Astrocyte of the hippocampus (primary cell): Measurements from ENCODE around the gene GADD45B.
"Not testable (repeated sequence)": the region's sequence is repeated elsewhere in the genome, so short reads cannot be mapped to it uniquely, and the experiment has no call there.

Experiments
- DNase-seq: peaks from one replicate; pipeline ENCODE4 v3.0.0; 2011; ENCODE audit warnings: low read depth, low spot score

Gene GADD45B

GRCh38 chr19:2514981-2515518 is 39.1 kb downstream of the GADD45B start:
- DNase-seq, result no peak

- DNase-seq, result no peak
Measured at GRCh38 chr19:2516727-2517126, 40.8 kb downstream of the GADD45B start.

GRCh38 chr19:2517881-2518601 is 42.1 kb downstream of the GADD45B start:
- peak; percentile 97 for DNase-seq

- DNase-seq, result not testable (repeated sequence)
Measured at GRCh38 chr19:2518856-2519255, 42.9 kb downstream of the GADD45B start.

GRCh38 chr19:2519482-2519881 is 43.6 kb downstream of the GADD45B start:
- no peak for DNase-seq

- peak; percentile 97 for DNase-seq
Measured at GRCh38 chr19:2523630-2524311, 47.8 kb downstream of the GADD45B start.

- no peak for DNase-seq
Measured at GRCh38 chr19:2524361-2524839, 48.5 kb downstream of the GADD45B start.

- peak; percentile 85 for DNase-seq
Measured at GRCh38 chr19:2524840-2525723, 49.2 kb downstream of the GADD45B start.

GRCh38 chr19:2527171-2527570 is 51.2 kb downstream of the GADD45B start:
- DNase-seq, result no peak

- DNase-seq, result no peak
Measured at GRCh38 chr19:2527686-2528085, 51.8 kb downstream of the GADD45B start.
